ENCODE results near the gene RUFY3. TPM values are rescaled to one million over a fixed set of nuclear protein-coding genes. Genes with fewer than 3 reads are reported as not detected.
A peak's percentile ranks its signal among the peaks of the same experiment; 100 is the strongest.

Gene RUFY3
- total RNA-seq, 1 donor from 2014 or later, result 92.4 TPM

GRCh38 chr4:70714079-70714887 lies 7.5 kb upstream of the RUFY3 start:
- ATAC-seq, result peak; percentile 53 to 64
- intact Hi-C loops (cut with DNase I), result no loop called here
- peak overlapping the region; percentile 21 for H3K27ac ChIP-seq

DNA sequence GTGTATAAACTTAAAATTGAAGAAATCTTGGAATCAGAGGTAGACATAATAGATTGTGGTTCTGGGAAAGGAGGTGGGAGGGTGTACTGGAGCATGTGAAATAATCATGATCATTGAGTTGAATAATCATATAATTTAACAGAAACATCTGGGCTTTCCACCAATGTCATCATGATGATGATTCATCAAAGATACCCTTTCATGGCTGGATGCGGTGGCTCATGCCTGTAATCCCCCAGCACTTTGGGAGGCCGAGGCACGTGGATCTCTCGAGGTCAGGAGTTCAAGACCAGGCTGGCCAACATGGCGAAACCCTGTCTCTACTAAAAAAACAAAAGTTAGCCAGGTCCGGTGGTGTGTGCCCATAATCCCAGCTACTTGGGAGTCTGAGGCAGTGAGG lies 6.7 kb upstream of the RUFY3 start:
- no peaks in the 10 kb centered on the region for H3K9me3 ChIP-seq
- no peak overlapping the region for H3K27ac ChIP-seq
- intact Hi-C loops (cut with DNase I), result no loop called here
- TF ChIP-seq, protein P1, sequence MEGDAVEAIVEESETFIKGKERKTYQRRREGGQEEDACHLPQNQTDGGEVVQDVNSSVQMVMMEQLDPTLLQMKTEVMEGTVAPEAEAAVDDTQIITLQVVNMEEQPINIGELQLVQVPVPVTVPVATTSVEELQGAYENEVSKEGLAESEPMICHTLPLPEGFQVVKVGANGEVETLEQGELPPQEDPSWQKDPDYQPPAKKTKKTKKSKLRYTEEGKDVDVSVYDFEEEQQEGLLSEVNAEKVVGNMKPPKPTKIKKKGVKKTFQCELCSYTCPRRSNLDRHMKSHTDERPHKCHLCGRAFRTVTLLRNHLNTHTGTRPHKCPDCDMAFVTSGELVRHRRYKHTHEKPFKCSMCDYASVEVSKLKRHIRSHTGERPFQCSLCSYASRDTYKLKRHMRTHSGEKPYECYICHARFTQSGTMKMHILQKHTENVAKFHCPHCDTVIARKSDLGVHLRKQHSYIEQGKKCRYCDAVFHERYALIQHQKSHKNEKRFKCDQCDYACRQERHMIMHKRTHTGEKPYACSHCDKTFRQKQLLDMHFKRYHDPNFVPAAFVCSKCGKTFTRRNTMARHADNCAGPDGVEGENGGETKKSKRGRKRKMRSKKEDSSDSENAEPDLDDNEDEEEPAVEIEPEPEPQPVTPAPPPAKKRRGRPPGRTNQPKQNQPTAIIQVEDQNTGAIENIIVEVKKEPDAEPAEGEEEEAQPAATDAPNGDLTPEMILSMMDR (IDR thresholded peaks at IDR 0.05), result no peak
- ATAC-seq (no peak), DNase-seq (no peak)
- H3K36me3 ChIP-seq, result no peaks in the 10 kb centered on the region
- peaks cover 36% of the 10 kb centered on the region for H3K4me1 ChIP-seq
- no peak overlapping the region for H3K4me3 ChIP-seq
- no peaks in the 10 kb centered on the region for H3K27me3 ChIP-seq (ENCODE audit: low read depth)

More at GRCh38 chr4:70714079-70714887, 7.5 kb upstream of the RUFY3 start:
- DNase-seq, result no peak
- Histone ChIP-seq H3K4me1 (peaks cover 30% of the 10 kb centered on the region), H3K9me3 (no peaks in the 10 kb centered on the region), H3K27me3 (ENCODE audit: low read depth) (no peaks in the 10 kb centered on the region), H3K36me3 (no peaks in the 10 kb centered on the region), H3K4me3 (no peak overlapping the region)
- TF ChIP-seq, protein P1 (IDR thresholded peaks at IDR 0.05), result no peak

GRCh38 chr4:70718811-70719604 lies 2.8 kb upstream of the RUFY3 start:
- H3K27ac ChIP-seq, result no peak overlapping the region
- H3K9me3 ChIP-seq, result no peaks in the 10 kb centered on the region
- H3K4me3 ChIP-seq, result no peak overlapping the region
- peaks cover 22% of the 10 kb centered on the region for H3K4me1 ChIP-seq
- ATAC-seq, result peak; percentile 66 to 67
- no peak for DNase-seq
- H3K27me3 ChIP-seq (ENCODE audit: low read depth), result no peaks in the 10 kb centered on the region
- H3K36me3 ChIP-seq, result no peaks in the 10 kb centered on the region
- TF ChIP-seq, protein P1 (IDR thresholded peaks at IDR 0.05), result no peak
- intact Hi-C loops (cut with DNase I), result no loop called here

DNA sequence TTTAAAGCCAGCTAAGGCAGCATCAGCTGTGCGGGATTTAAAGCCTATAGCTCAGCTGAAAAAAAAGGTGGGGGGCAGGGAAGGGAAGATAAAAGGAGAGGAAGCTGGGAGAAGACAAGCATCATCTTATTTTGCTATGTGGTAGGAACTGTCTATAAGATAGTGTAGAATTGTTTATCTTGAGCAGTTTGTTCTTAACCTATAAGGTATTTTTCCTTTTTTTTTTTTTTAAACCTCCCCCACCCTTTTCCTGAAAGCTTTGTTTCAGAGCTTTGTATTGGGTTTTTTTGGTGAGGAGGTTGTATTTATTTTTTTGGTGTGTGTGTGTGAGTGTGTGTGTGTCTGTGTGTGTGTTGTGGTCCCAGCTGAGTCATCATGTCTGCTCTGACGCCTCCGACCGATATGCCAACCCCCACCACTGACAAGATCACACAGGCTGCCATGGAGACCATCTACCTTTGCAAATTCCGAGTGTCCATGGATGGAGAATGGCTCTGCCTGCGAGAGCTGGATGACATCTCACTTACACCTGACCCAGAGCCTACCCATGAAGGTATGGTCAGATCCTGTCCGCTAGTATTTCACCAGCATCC lies 531 bp downstream of the RUFY3 start:
- ATAC-seq (peak in 1 of 2 donors; percentile 45), DNase-seq (no peak)
- Histone ChIP-seq H3K27ac (no peak overlapping the region), H3K4me3 (peak overlapping the region; percentile 44), H3K27me3 (ENCODE audit: low read depth) (no peaks in the 10 kb centered on the region), H3K36me3 (no peaks in the 10 kb centered on the region), H3K9me3 (no peaks in the 10 kb centered on the region), H3K4me1 (peaks cover 6% of the 10 kb centered on the region)
- TF ChIP-seq, protein P1 (IDR thresholded peaks at IDR 0.05), result no peak
- intact Hi-C loops (cut with DNase I), result no loop called here

- H3K4me1 ChIP-seq, result peaks cover 9% of the 10 kb centered on the region
- TF ChIP-seq, protein P1 (IDR thresholded peaks at IDR 0.05), result no peak
- intact Hi-C loops (cut with DNase I), result no loop called here
Measured at GRCh38 chr4:70724463-70724862, 2.7 kb downstream of the RUFY3 start.

More at GRCh38 chr4:70724463-70724862, 2.7 kb downstream of the RUFY3 start:
- H3K4me3 ChIP-seq, result no peak overlapping the region
- H3K27me3 ChIP-seq (ENCODE audit: low read depth), result no peaks in the 10 kb centered on the region
- DNase-seq (no peak), ATAC-seq (no peak)
- H3K9me3 ChIP-seq, result no peaks in the 10 kb centered on the region
- H3K36me3 ChIP-seq, result no peaks in the 10 kb centered on the region
- no peak overlapping the region for H3K27ac ChIP-seq

Measured in lower lobe of right lung (tissue), 2 donors.